IMR-90 (cell line): Measurements from ENCODE around the gene PPP1CA. TPM values are rescaled to one million over a fixed set of nuclear protein-coding genes. Genes with fewer than 3 reads are reported as not detected.

Experiments used
- ATAC-seq: fragments of 200-7000 bp; cut with Tn5 transposase; 2 replicates; pipeline ENCODE4 v1.9.1; 2020; ENCODE audit warnings: low read depth, mild to moderate bottlenecking, moderate library complexity
- BruUV-seq: library from RNA; stranded (reverse); fragments of 400-500 nt; replicated peaks from 2 replicates; lab custom pipeline; 2021; lab: Mats Ljungman, UMichigan
- CTCF ChIA-PET: fragments of 300-600 bp; formaldehyde crosslinking; extraction: SDS; loops from one replicate; lab custom pipeline; 2021; ENCODE audit warnings: antibody characterized with exemption; lab: Yijun Ruan, JAX
- POLR2A ChIA-PET: fragments of 300-600 bp; sonication (Branson Sonifier 250); formaldehyde crosslinking; loops from one replicate; lab custom pipeline; 2022; ENCODE audit warnings: antibody characterized with exemption; ENCODE audit not compliant: unreplicated experiment; lab: Charles Lee
- DNase-seq: peaks from one replicate; pipeline ENCODE4 v3.0.0; 2013
- H2AFZ ChIP-seq: replicated peaks from 2 replicates; pipeline ENCODE3; 2013; ENCODE audit warnings: low read length, mild to moderate bottlenecking; ENCODE audit not compliant: poor library complexity
- H2AK5ac ChIP-seq: 2 replicates; pipeline ENCODE4 v1.6.1; 2013; ENCODE audit warnings: low read depth, low read length, inconsistent platforms
- H2AK9ac ChIP-seq: replicated peaks from 2 replicates; pipeline ENCODE3; 2013; ENCODE audit warnings: mild to moderate bottlenecking, low read depth, low read length, moderate library complexity; ENCODE audit not compliant: poor library complexity
- H2BK120ac ChIP-seq: 2 replicates; pipeline ENCODE4 v1.6.1; 2013; ENCODE audit warnings: low read depth, low read length, inconsistent platforms
- H2BK15ac ChIP-seq: 3 replicates; pipeline ENCODE4 v1.6.1; 2013; ENCODE audit warnings: low read depth, low read length, inconsistent platforms
- H2BK20ac ChIP-seq: 2 replicates; pipeline ENCODE4 v1.6.1; 2013; ENCODE audit warnings: low read depth, mild to moderate bottlenecking, inconsistent platforms, low read length, moderate library complexity
- H2BK5ac ChIP-seq: 2 replicates; pipeline ENCODE4 v1.6.1; 2013; ENCODE audit warnings: mild to moderate bottlenecking, low read depth, low read length, inconsistent platforms; ENCODE audit not compliant: poor library complexity, severe bottlenecking
- H3K14ac ChIP-seq: replicated peaks from 2 replicates; pipeline ENCODE4 v1.6.1; 2013; ENCODE audit warnings: low read depth, low read length, inconsistent platforms
- H3K18ac ChIP-seq: 2 replicates; pipeline ENCODE4 v1.6.1; 2013; ENCODE audit warnings: low read depth, low read length, control low read depth
- H3K23ac ChIP-seq: 2 replicates; pipeline ENCODE4 v1.6.1; 2013; ENCODE audit warnings: low read depth, low read length, inconsistent platforms
- H3K27ac ChIP-seq: 2 replicates; pipeline ENCODE4 v1.5.1; 2013; ENCODE audit warnings: mild to moderate bottlenecking, control low read depth, low read length; ENCODE audit not compliant: insufficient read depth
- H3K27me3 ChIP-seq: 2 replicates; pipeline ENCODE4 v1.6.1; 2013; ENCODE audit warnings: low read length; ENCODE audit not compliant: control insufficient read depth, insufficient read depth
- H3K36me3 ChIP-seq: 2 replicates; pipeline ENCODE4 v1.6.1; 2013; ENCODE audit warnings: low read length, mixed read lengths; ENCODE audit not compliant: control insufficient read depth, insufficient read depth
- H3K4ac ChIP-seq: 2 replicates; pipeline ENCODE4 v1.6.1; 2013; ENCODE audit warnings: low read depth, low read length, inconsistent platforms
- H3K4me1 ChIP-seq: 2 replicates; pipeline ENCODE4 v1.6.1; 2013; ENCODE audit warnings: low read length, mixed read lengths; ENCODE audit not compliant: control insufficient read depth, insufficient read depth
- H3K4me2 ChIP-seq: 2 replicates; pipeline ENCODE4 v1.6.1; 2013; ENCODE audit warnings: low read depth, mild to moderate bottlenecking, control low read depth, low read length, moderate library complexity
- H3K4me3 ChIP-seq: 2 replicates; pipeline ENCODE4 v1.5.1; 2013; ENCODE audit warnings: low read depth, mild to moderate bottlenecking, control low read depth, low read length, moderate library complexity; ENCODE audit not compliant: insufficient read depth
- H3K56ac ChIP-seq: 2 replicates; pipeline ENCODE4 v1.6.1; 2013; ENCODE audit warnings: low read length, inconsistent platforms; ENCODE audit not compliant: insufficient read depth; ENCODE audit errors: extremely low read depth
- H3K79me1 ChIP-seq, 2 experiments: 2 replicates each; pipeline ENCODE4 v1.6.1; 2013; ENCODE audit warnings: low read length in 2 of 2, inconsistent platforms in 1 of 2, low read depth in 1 of 2
- H3K9ac ChIP-seq: 2 replicates; pipeline ENCODE4 v1.6.1; 2013; ENCODE audit warnings: low read depth, low read length, control low read depth
- H3K9me1 ChIP-seq: 2 replicates; pipeline ENCODE4 v1.6.1; 2013; ENCODE audit warnings: low read length, inconsistent platforms; ENCODE audit not compliant: insufficient read depth
- H3K9me3 ChIP-seq: 2 replicates; pipeline ENCODE4 v1.6.1; 2013; ENCODE audit warnings: low read length; ENCODE audit not compliant: control insufficient read depth, insufficient read depth
- H4K20me1 ChIP-seq: 2 replicates; pipeline ENCODE4 v1.6.1; 2013; ENCODE audit warnings: low read length, inconsistent platforms; ENCODE audit not compliant: insufficient read depth
- H4K5ac ChIP-seq: 2 replicates; pipeline ENCODE4 v1.6.1; 2013; ENCODE audit warnings: mild to moderate bottlenecking, low read depth, low read length, control low read depth
- H4K8ac ChIP-seq, 2 experiments: 2 replicates each; pipeline ENCODE4 v1.6.1; 2013; ENCODE audit warnings: low read depth in 2 of 2, low read length in 2 of 2, control low read depth in 1 of 2, inconsistent platforms in 1 of 2
- H4K91ac ChIP-seq: 2 replicates; pipeline ENCODE4 v1.6.1; 2013; ENCODE audit warnings: low read depth, low read length, inconsistent platforms; ENCODE audit not compliant: insufficient read depth
- MAFK ChIP-seq: IDR thresholded peaks from 2 replicates; pipeline ENCODE4 v1.6.1; 2012; ENCODE audit warnings: low read depth, low read length, improper control_type of control experiment
- MAZ ChIP-seq: IDR thresholded peaks from 2 replicates; pipeline ENCODE4 v1.6.1; 2012; ENCODE audit warnings: low read depth, mild to moderate bottlenecking, low read length, improper control_type of control experiment, moderate library complexity, borderline replicate concordance
- NFE2L2 ChIP-seq: fragments of 150-350 bp; IDR thresholded peaks from 2 replicates; pipeline ENCODE4 v1.6.1; 2016; ENCODE audit warnings: low read depth, mild to moderate bottlenecking, low read length
- RFX5 ChIP-seq: IDR thresholded peaks from 2 replicates; pipeline ENCODE4 v1.8.0; 2012; ENCODE audit warnings: low read depth, mild to moderate bottlenecking, low read length, moderate library complexity
- WGBS, 2 experiments: methylation state at CpG; one replicate each; pipeline versions ENCODE4 v1.1.5 to v1.1.7; 2013; ENCODE audit warnings: missing lambda C conversion rate in 2 of 2; ENCODE audit not compliant: insufficient read length in 1 of 2; ENCODE audit errors: extremely low coverage in 2 of 2; 5-methylcytosine and 5-hydroxymethylcytosine counted together
- dilution Hi-C: fragments of 300-500 bp; cut with HindIII; formaldehyde crosslinking; loops from one replicate; pipeline ENCODE4 v1.14.3; 2018; ENCODE audit warnings: low sequenced_read_pairs; ENCODE audit not compliant: unreplicated experiment
- in situ Hi-C: fragments of 300-500 bp; cut with MboI; formaldehyde crosslinking; loops from 3 replicates; pipeline ENCODE4 v1.14.3; 2019; ENCODE audit warnings: low sequenced_read_pairs, inconsistent platforms, mixed read lengths
- intact Hi-C: fragments of 100-400 bp; cut with micrococcal nuclease; formaldehyde crosslinking; loops from 2 replicates; pipeline ENCODE4 v1.10.0; 2022
- polyA plus RNA-seq, 3 experiments: library from polyadenylated mRNA; depleted of rRNA; stranded (reverse); fragments of >200 nt; gene quantifications; 2 replicates each; pipeline ENCODE4 v1.2.3, GENCODE V29; 2012; ENCODE audit warnings: low replicate concordance in 1 of 3
- total RNA-seq: library from RNA; depleted of rRNA; stranded (reverse); fragments of >200 nt; gene quantifications from 2 replicates; pipeline ENCODE4 v1.2.3, GENCODE V29; 2012
- TF ChIP-seq, protein P1 (sequence below): fragments of 150-350 bp; IDR thresholded peaks from 2 replicates; pipeline ENCODE4 v1.6.1; 2017; ENCODE audit warnings: mild to moderate bottlenecking, antibody characterized with exemption, low read length, low read depth

The PPP1CA gene
- total and polyA plus RNA-seq, 2 of the 4 experiments (the other 2 are of a cell fraction) = 228 to 313 TPM

DNA sequence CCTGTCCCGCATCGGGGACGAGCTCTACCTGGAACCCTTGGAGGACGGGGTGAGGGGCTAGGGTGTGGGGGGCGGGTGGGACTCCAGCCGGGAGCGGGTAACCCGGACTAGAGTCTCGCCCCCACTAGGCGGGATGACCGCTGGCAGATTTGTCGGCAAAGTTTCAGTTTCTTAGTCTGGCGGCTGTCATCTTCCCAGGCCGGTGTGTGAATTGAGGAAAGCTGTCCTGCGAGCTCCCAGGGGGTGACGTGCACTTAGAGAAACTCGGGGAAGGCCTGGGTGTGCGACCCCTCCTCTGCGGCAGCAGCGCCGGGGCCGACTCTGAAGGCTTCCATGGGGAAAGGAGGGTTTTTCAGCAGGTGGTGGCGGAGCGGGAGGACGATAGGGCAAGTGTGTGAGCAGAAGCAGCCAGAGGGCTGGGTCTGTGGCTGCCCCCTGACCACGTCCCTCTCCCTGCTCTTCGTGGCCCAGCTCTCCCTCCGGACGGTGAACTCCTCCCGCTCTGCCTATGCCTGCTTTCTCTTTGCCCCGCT lies 9.4 kb downstream of the PPP1CA start:
- ChIA-PET POLR2A (interaction anchor here (1.3 kb wide), 1 partner anchor 38 kb away, joined by 3 read pairs; no protein-coding TSS in a partner anchor), CTCF (interaction anchor here (1.0 to 1.2 kb wide), 2 partner anchors 10 kb away, joined by 4 to 8 read pairs; no protein-coding TSS in a partner anchor)
- H3K27me3 ChIP-seq = no peaks in the 10 kb centered on the region; the same call in 1 of the 2 replicates
- H3K18ac ChIP-seq = no peak overlapping the region
- H2BK20ac ChIP-seq = no peak overlapping the region
- no TSS peak for BruUV-seq
- H3K27ac ChIP-seq = peak overlapping the region; percentile 51; the same call in 1 of the 2 replicates
- H2AK9ac ChIP-seq = peak overlapping the region; percentile 83
- H3K4me2 ChIP-seq = peak overlapping the region; percentile 90
- no peak overlapping the region for H2BK120ac ChIP-seq
- DNase-seq (no peak), ATAC-seq (peak; percentile 25)
- peak overlapping the region; percentile 41; the same call in 1 of the 2 replicates for H3K4ac ChIP-seq
- no peak overlapping the region for H2BK15ac ChIP-seq
- 6% methylated on average over 6 of the region's 31 CpGs; no CpG with 5 or more reads in 1 of the 2 experiments for WGBS, 2 experiments
- H2BK5ac ChIP-seq = no peak overlapping the region
- in situ Hi-C loops = no loop called here
- TF ChIP-seq MAFK = no peak
- TF ChIP-seq, protein P1, sequence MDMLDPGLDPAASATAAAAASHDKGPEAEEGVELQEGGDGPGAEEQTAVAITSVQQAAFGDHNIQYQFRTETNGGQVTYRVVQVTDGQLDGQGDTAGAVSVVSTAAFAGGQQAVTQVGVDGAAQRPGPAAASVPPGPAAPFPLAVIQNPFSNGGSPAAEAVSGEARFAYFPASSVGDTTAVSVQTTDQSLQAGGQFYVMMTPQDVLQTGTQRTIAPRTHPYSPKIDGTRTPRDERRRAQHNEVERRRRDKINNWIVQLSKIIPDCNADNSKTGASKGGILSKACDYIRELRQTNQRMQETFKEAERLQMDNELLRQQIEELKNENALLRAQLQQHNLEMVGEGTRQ = no peak
- no peak for TF ChIP-seq RFX5
- no peak for TF ChIP-seq MAZ
- TF ChIP-seq NFE2L2 = no peak
- H2AK5ac ChIP-seq = no peak overlapping the region; the same call in 1 of the 2 replicates
- no peak overlapping the region for H4K8ac ChIP-seq
- H3K79me1 ChIP-seq = peaks cover 10 to 30% of the 10 kb centered on the region in 2 experiments; a peak in 3 of 4 replicates
- dilution Hi-C loops = no loop called here
- H2AFZ ChIP-seq = peak overlapping the region; percentile 99
- no peak overlapping the region for H4K5ac ChIP-seq
- no peak overlapping the region for H3K56ac ChIP-seq
- no peak overlapping the region for H4K91ac ChIP-seq
- peaks cover 3% of the 10 kb centered on the region for H3K4me1 ChIP-seq
- H3K9ac ChIP-seq = peak overlapping the region; percentile 48
- peak overlapping the region; percentile 93 for H3K4me3 ChIP-seq
- peak overlapping the region; percentile 38; the same call in 1 of the 2 replicates for H3K23ac ChIP-seq
- H4K20me1 ChIP-seq = peaks cover 5% of the 10 kb centered on the region; the same call in 1 of the 2 replicates
- no peaks in the 10 kb centered on the region for H3K9me3 ChIP-seq
- peaks cover 12% of the 10 kb centered on the region; the same call in 1 of the 2 replicates for H3K36me3 ChIP-seq
- intact Hi-C loops = no loop called here
- H3K14ac ChIP-seq = no peak overlapping the region; the same call in 1 of the 2 replicates
- H3K9me1 ChIP-seq = no peaks in the 10 kb centered on the region; the same call in 1 of the 2 replicates
